ENCODE measurements around the gene ASB4. TPM values are rescaled to one million over a fixed set of nuclear protein-coding genes. Genes with fewer than 3 reads are reported as not detected.
"Not testable (repeated sequence)": the region's sequence is repeated elsewhere in the genome, so short reads cannot be mapped to it uniquely, and the experiment has no call there.

Gene ASB4
- not detected in 2 replicates for total RNA-seq (2014; rRNA removed; shearing (Covaris generic))

DNA sequence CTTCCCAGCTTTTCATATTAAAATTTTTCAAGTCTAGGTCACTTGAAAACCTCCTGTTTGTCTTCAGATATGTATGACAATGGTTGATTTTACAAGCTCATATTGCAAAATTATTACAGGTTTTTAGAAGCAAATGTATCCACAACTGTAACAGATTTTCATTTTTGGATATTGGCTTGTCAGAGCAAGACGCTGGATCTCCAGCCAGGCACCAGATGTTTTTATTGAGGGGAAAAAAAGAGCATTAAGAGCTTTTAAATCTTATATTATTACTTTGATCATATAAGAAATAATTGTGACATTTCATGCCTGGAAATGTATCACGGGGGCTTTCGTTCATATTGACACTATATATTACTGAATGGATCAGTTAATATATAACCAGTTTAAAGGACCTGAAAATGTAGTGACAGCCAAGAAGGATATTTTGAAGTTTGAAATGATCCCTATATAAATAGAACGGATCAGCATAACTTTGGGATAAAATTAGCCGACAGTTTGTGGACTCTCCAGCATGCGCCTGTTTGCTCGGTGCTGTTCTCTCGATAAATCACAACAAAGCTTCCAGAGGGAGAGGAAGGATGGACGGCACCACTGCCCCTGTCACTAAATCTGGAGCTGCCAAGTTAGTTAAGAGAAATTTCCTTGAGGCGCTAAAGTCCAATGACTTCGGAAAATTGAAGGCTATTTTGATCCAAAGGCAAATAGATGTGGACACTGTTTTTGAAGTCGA lies at the start of gene ASB4:
Gene ASB4, plus strand, starts transcription at position 553 of the 733 bp plus-strand sequence. Its CDS starts 29 bp downstream, at position 582.
- no peak for DNase-seq (ENCODE audit: low read depth)

DNA sequence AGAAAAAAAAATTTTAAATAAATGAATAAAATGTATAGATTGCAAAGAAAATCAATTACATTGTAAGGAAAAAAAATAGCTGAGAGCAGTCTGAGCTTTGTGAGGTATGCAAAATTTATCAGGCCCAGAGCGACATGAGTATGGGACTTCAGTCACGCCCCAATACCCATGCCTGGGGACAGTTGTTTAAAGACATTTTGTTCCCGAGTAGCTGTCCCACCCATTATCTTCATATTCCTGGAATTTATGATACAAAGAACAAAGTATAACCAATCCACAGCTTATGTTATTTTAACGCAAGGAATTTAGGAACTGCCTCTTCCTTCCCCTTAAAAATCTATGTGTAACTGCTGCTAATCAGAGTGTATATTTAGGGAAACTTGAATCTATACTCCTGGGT lies 49.3 kb upstream of the ASB4 start:
- no peak for DNase-seq (ENCODE audit: low read depth)

DNA sequence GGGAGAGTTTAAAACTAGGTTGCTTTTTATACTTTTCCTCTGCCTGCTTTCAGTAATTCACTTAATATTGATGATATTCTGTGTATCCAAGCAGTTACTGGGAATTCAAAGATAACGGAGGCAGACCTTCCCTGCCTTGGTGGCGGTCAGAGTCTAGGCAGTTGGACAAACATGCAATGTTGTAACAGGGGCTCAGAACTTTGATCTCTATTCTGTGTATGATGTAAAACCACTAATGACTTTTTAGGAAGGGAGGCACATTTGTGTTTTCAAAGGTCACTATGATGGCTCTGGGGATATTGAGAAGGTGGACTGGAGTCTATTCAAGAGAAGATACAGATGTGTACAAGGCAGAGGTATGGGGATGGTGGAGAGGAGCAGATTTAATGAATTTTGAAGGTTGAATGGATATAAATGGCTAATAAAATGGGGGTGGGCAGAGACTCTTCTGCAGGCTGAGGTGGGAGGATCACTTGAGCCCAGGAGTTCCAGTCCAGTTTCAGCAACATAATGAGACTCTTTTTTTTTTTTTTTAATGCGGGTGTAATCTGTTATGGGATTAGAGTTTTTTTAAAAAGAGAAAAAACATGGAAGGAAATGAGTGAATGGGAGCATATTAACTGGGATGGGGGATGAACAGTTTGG lies 45.2 kb upstream of the ASB4 start:
- DNase-seq (ENCODE audit: low read depth), result no peak

GRCh38 chr7:95441042-95441823 lies 44.5 kb upstream of the ASB4 start:
- no peak for DNase-seq (ENCODE audit: low read depth)

DNA sequence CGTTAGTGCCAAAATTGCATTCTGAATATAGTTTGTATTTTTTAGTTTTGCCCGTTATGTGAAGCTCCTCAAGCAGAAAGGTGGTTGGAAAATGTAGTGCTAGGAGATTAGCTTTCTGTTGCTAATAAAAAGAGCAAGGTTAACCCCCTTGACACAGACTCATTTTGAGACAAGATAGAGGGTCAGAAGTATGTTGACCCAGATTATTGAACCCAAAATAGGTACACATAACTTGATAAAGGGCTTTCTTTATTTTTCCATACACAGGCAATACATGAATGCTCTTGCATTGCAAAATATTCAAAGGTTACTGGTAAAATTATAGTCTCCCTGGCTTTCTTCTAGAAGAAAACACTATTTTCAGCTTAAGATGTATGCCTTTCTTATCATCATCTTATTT lies 40.9 kb upstream of the ASB4 start:
- no peak for DNase-seq (ENCODE audit: low read depth)

DNA sequence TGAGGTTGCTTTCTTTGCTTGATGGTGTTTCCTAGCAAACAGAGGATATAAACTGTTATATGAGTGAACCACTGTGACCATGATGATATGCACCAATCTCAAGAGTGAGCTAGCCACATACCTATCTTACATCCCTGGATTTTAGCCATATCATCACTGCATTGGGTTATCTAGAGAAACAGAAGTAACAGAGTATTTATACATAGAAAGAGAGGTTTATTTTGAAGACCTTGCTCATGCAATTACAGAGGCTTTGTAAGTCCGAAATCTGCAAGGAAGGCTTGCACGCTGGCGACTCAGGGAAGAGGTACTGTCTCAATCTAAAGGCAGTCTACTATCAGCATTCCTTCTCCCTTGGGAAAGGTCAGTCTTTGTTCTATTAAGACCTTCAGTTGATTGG lies 39.1 kb upstream of the ASB4 start:
- DNase-seq (ENCODE audit: low read depth), result no peak

DNA sequence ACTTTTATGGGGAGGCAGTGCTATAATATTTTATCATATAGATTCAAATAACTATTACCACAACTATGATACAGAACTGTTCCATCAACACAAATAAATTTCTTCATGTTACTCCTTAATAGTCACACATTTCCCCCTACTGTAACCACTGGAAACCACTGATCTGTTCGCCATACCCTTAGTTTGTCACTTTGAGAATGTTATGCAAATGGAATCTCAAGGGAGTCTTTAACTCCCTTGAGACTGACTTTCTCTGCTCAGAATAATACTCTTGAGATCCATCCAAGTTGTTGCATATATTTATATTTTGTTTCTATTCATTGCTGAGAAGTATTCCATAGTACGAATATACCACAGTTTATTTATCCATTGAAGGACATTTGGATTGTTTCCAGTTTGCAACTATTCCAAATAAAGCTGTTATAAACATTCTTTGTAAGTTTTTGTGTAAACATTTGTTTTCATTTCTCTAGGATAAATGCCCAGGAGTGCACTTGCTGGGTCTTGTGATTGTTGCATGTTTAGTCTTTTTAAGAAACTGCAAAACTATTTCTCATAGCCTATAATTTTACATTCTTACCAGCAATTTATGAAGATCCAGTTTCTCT lies 31.2 kb upstream of the ASB4 start:
- no peak for DNase-seq (ENCODE audit: low read depth)

GRCh38 chr7:95457947-95458346 lies 27.8 kb upstream of the ASB4 start:
- no peak for DNase-seq (ENCODE audit: low read depth)

DNA sequence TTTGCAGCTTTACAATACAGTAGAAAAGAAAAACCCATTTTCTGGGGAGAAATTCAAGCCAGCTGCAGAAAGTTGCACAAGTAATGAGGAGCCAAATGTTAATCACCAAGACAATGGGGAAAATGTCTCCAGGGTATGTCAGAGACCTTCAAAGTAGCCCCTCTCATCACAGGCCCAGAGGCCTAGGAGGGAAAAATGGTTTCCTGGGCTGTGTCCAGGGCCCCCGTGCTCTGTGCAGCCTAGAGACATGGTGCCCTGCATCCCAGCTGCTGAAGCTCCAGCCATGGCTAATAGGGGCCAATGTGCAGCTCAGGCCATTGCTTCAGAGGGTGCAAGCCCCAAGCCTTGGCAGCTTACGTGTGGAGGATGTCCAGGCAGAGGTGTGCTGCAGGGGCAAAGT lies 25.1 kb upstream of the ASB4 start:
- not testable (repeated sequence) for DNase-seq (ENCODE audit: low read depth)

DNA sequence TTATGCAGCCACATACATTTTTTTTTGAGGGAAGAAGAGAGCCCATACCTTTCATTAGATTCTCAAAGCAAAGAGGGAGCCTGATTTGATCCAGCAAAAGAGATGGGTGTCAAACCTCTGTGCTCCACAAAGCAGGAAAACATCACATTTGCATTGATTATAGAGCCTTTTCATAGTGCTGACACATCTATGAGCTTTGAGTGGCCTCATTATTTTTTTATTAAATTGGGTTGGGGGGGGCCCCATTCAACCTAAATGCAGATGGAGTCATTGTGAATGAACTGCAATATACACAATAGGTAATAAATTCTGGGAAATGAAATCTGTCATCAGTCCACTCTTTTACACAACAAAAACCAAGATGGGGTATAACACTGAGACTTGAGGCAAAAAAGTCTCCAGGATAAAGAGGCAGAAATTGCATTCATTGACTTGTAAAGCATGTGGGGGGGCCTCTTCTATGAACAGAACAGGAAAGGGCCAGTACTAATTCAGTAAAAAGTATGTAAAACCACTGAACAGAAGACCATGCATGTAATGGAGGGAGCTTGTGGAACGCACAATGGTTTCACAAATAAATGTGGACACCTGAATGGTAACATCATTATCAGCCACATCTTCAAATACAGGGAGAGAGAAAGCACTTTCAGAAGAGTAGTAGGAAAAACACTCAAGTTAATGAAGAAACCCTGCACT lies 17.7 kb upstream of the ASB4 start:
- DNase-seq (ENCODE audit: low read depth), result no peak

GRCh38 chr7:95469187-95469586 lies 16.6 kb upstream of the ASB4 start:
- DNase-seq (ENCODE audit: low read depth), result no peak

DNA sequence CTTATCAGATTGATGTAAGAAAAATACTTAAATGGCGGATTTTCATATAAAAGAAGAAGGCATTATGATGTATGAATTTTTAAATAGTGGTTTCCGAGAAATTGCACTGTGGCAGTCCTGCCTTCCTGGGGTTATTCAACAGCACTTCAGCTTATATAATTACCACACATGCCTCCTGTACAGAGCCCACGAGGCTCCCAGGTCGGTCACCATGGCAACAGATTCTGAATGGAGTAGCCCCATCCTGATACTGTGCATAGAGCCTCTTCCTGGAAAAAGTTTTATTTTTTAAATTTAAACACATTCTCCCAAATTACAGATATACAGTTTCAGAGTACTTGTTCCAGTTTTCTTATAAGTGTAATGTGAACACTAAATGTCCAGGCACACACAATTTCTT lies 15.9 kb upstream of the ASB4 start:
- no peak for DNase-seq (ENCODE audit: low read depth)

GRCh38 chr7:95470452-95470851 lies 15.3 kb upstream of the ASB4 start:
- DNase-seq (ENCODE audit: low read depth), result peak; percentile 47

DNA sequence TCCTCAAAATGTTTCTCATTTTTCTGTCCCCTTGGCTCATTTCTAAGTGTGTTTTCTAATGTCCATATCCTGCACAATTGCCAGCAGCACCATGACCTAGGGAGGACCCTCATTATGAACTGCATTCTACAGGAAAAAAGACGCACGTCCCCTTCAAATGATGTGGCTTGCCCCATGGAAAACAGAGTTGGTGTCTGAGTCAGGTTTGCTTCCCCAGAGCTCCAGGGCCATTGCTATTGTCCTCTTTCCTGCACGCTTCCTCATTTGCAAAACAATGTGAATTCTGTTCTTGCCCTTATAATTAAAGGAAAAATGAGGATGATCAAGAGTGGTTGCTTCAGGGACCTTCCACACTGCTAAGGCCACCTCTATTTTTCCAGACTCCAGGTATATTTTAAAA lies 14.7 kb upstream of the ASB4 start:
- DNase-seq (ENCODE audit: low read depth), result no peak

DNA sequence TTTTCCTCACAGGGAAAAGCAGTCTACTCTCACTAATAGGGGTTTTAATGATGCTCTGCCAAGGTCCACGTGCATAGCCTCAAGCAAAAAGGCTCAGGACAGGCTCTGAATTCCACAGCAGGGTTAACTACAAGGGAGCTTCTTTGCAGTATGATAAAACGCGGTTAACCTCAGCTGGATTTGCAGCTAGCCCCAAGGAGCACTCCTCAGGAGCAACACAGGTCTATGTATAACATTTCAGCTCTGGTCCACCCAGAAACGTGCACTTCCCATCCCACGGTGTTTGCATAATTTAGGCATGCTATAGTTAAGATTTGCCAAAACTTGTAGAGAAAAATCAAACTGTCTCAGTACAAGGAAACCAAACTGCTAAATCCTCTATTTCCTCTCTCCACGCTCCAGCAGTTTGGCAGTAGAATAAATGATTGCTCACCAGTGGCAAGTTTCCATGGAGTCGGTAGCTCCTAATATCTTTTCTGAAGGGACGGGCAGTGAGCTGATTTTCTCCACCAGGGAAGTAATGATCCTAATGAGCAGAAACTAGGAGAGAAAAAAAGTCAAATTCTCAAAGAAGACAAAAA lies 13.1 kb upstream of the ASB4 start:
- DNase-seq (ENCODE audit: low read depth), result peak; percentile 86

DNA sequence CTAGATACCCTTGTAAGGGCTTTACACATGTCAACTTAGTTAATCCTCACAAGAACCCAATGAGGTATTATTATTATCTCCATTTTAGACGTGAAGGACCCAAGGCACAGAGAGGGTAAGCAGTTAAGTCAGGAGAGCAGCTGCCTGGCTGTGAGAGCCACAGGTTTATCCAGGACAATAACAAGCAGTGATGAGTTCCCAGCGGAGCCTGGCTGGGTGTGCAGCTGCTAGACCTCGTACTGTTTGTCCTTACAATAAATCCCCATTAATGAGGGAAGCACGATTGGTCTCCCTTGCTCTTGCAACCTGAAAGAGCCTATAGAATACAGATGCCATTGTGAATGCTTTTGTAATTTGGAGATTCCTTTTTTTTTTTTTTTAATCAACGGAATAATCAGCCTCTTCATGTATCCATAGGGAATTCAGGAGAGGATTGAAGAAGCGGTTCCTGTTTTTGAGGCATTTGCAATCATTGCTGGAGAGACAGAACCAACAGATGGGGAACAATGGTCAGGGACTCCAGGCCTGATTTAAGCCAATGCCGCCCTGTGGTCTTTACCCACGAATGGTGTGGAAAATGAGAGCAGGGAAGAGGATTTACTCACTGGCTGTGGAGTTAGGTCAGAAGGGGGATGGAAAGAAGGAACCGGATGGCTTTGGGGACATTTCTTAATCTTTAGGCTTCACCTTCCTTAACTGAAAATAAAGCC lies 12.3 kb upstream of the ASB4 start:
- DNase-seq (ENCODE audit: low read depth), result no peak

- DNase-seq (ENCODE audit: low read depth), result no peak
These were observed 9.5 kb upstream of the ASB4 start for GRCh38 chr7:95476072-95476847.

- DNase-seq (ENCODE audit: low read depth), result peak; percentile 72
These were observed 8.7 kb upstream of the ASB4 start for GRCh38 chr7:95476904-95477594.
